Stimulated activated CD4-positive, alpha-beta T cell treated with anti-CD3 and anti-CD28 coated beads, Interleukin-15, amount 100 ng/mL, for 48 hours (primary cell): ENCODE results near the gene ERC2.
"Not testable (repeated sequence)": the region's sequence is repeated elsewhere in the genome, so short reads cannot be mapped to it uniquely, and the experiment has no call there.

Experiments used
- DNase-seq, 2 donors: peaks; one replicate each; pipeline ENCODE4 v3.0.0-alpha.2; 2020; ENCODE audit warnings: low read depth in 2 of 2

Gene ERC2

GRCh38 chr3:55884491-55885285 lies 583.6 kb downstream of the ERC2 start:
- DNase-seq: no peak

GRCh38 chr3:55884066-55884465 lies 584.2 kb downstream of the ERC2 start:
- no peak for DNase-seq

GRCh38 chr3:55882006-55882405 lies 586.3 kb downstream of the ERC2 start:
- no peak for DNase-seq

GRCh38 chr3:55880357-55880756 lies 587.9 kb downstream of the ERC2 start:
- DNase-seq: no peak

- DNase-seq: no peak
These were observed 588.4 kb downstream of the ERC2 start for GRCh38 chr3:55879901-55880331.

- DNase-seq: no peak
These were observed 590.6 kb downstream of the ERC2 start for GRCh38 chr3:55877703-55878102.

GRCh38 chr3:55876560-55876959 lies 591.7 kb downstream of the ERC2 start:
- no peak for DNase-seq

- DNase-seq: no peak
These were observed 593.2 kb downstream of the ERC2 start for GRCh38 chr3:55875113-55875512.

- DNase-seq: no peak
These were observed 594.6 kb downstream of the ERC2 start for GRCh38 chr3:55873523-55874254.

- DNase-seq: no peak
These were observed 597.7 kb downstream of the ERC2 start for GRCh38 chr3:55870594-55870993.

GRCh38 chr3:55868347-55868746 lies 599.9 kb downstream of the ERC2 start:
- no peak for DNase-seq

- no peak for DNase-seq
These were observed 605.2 kb downstream of the ERC2 start for GRCh38 chr3:55863028-55863427.

GRCh38 chr3:55860049-55860721 lies 608.1 kb downstream of the ERC2 start:
- DNase-seq: no peak

GRCh38 chr3:55859305-55859704 lies 609.0 kb downstream of the ERC2 start:
- no peak for DNase-seq

- DNase-seq: no peak
These were observed 609.5 kb downstream of the ERC2 start for GRCh38 chr3:55858727-55859126.

GRCh38 chr3:55858302-55858701 lies 610.0 kb downstream of the ERC2 start:
- DNase-seq: no peak

GRCh38 chr3:55857633-55858032 lies 610.6 kb downstream of the ERC2 start:
- no peak for DNase-seq

- no peak for DNase-seq
These were observed 613.0 kb downstream of the ERC2 start for GRCh38 chr3:55855311-55855710.

GRCh38 chr3:55854494-55854893 lies 613.8 kb downstream of the ERC2 start:
- DNase-seq: no peak

GRCh38 chr3:55852326-55852725 lies 615.9 kb downstream of the ERC2 start:
- DNase-seq: no peak

- no peak for DNase-seq
These were observed 626.1 kb downstream of the ERC2 start for GRCh38 chr3:55842204-55842603.

GRCh38 chr3:55831876-55832275 lies 636.4 kb downstream of the ERC2 start:
- not testable (repeated sequence) for DNase-seq

GRCh38 chr3:55828712-55829111 lies 639.6 kb downstream of the ERC2 start:
- no peak for DNase-seq
